Measurements from ENCODE around the gene SIRT2. TPM values are rescaled to one million over a fixed set of nuclear protein-coding genes. Genes with fewer than 3 reads are reported as not detected.
A peak's percentile ranks its signal among the peaks of the same experiment; 100 is the strongest.

The SIRT2 gene
- total RNA-seq, 1 donor from 2014 or later, result 60.1 TPM

DNA sequence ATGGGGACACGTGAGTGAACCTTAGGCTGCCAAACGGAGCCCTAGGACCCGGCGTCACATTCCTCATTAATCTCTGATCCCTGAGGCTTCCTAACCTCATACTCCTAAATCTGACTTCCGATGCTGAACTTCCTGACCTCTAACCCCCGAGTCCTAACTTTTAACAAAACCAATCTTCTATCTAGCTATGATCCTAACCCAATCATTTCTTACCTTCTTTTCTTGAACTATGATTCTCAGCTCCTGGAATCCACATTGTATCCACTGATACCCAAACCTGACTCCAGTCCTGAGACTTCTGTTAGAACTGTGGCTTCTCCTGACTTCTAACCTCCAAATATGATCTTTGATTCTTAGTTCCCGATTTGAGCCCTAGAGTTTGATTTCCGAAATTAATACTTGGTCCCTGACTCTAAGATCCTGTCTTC, 798 bp upstream of the SIRT2 start:
- intact Hi-C loops (cut with DNase I), result no loop called here
- H3K36me3 ChIP-seq, result peaks cover 12% of the 10 kb centered on the region
- peak overlapping the region; percentile 91 for H3K27ac ChIP-seq
- H3K4me3 ChIP-seq, result peak overlapping the region; percentile 74
- ATAC-seq, result no peak
- no peak for TF ChIP-seq CTCF (IDR thresholded peaks at IDR 0.05)
- H3K27me3 ChIP-seq (ENCODE audit: low read depth), result no peaks in the 10 kb centered on the region
- no peak for DNase-seq
- H3K9me3 ChIP-seq, result no peaks in the 10 kb centered on the region
- peaks cover 26% of the 10 kb centered on the region for H3K4me1 ChIP-seq

GRCh38 chr19:38898788-38899446, 501 bp downstream of the SIRT2 start:
- ATAC-seq, result peak; percentile 0 to 3
- Histone ChIP-seq H3K27ac (peak overlapping the region; percentile 89), H3K4me1 (peaks cover 29% of the 10 kb centered on the region), H3K9me3 (no peaks in the 10 kb centered on the region), H3K4me3 (peak overlapping the region; percentile 74), H3K36me3 (no peaks in the 10 kb centered on the region), H3K27me3 (ENCODE audit: low read depth) (no peaks in the 10 kb centered on the region)
- no peak for TF ChIP-seq CTCF (IDR thresholded peaks at IDR 0.05)
- intact Hi-C loops (cut with DNase I), result no loop called here
- no peak for DNase-seq

- DNase-seq (no peak), ATAC-seq (no peak)
- peaks cover 25% of the 10 kb centered on the region for H3K4me1 ChIP-seq
These were observed 4.5 kb downstream of the SIRT2 start for GRCh38 chr19:38894968-38895367.

DNA sequence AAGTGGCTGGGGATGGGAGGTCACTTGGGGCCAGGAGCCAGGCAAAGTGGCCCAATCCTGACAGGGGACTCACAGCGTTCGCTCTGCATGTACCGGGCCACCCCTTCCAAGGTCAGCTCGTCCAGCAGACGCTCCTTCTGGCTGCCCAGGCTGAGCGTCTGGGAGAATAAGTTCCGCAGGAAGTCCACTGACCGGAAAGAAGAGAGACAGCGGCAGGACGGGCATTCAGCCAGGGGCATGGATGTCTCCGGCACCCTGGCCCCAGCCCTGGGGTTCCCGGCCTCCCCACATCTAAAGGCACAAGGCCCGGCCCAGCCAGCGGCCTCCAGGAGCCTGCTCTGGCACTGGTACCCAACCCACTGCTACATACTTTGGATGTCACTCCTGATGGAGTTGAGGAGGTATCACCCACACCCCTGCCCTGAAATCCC, 6.1 kb downstream of the SIRT2 start:
- intact Hi-C loops (cut with DNase I), result no loop called here
- Histone ChIP-seq H3K36me3 (peaks cover 48% of the 10 kb centered on the region), H3K27me3 (ENCODE audit: low read depth) (no peaks in the 10 kb centered on the region), H3K27ac (peak overlapping the region; percentile 32), H3K4me3 (no peak overlapping the region), H3K9me3 (no peaks in the 10 kb centered on the region), H3K4me1 (peaks cover 20% of the 10 kb centered on the region)
- no peak for TF ChIP-seq CTCF (IDR thresholded peaks at IDR 0.05)
- ATAC-seq (peak in 1 of 2 donors; percentile 17), DNase-seq (no peak)

More at GRCh38 chr19:38894968-38895367, 4.5 kb downstream of the SIRT2 start:
- H3K27ac ChIP-seq, result no peak overlapping the region
- no peaks in the 10 kb centered on the region for H3K9me3 ChIP-seq
- H3K4me3 ChIP-seq, result no peak overlapping the region
- intact Hi-C loops (cut with DNase I), result no loop called here
- no peaks in the 10 kb centered on the region for H3K27me3 ChIP-seq (ENCODE audit: low read depth)
- TF ChIP-seq CTCF (IDR thresholded peaks at IDR 0.05), result no peak
- peaks cover 32% of the 10 kb centered on the region for H3K36me3 ChIP-seq

DNA sequence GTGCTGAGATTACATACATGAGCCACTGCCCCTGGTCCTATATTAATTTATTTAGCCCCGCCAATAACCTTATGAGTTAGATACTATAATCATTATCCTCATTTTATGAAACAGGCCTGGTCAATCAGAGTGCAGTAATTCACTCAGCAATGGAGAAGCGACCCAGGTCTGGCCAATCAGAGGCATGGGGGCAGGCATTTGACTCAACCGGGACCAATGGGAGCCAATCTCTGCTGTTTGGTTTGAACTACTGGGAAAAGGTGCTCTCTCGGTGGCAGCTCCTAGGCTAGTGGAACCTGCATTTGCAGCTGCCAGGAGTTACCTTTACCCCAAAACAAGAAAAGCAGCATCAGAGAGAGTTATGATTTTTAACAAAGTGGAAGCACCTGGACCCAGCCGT, 6.6 kb downstream of the SIRT2 start:
- TF ChIP-seq CTCF (IDR thresholded peaks at IDR 0.05), result no peak
- DNase-seq, result no peak
- intact Hi-C loops (cut with DNase I), result no loop called here
- Histone ChIP-seq H3K9me3 (no peaks in the 10 kb centered on the region), H3K27me3 (ENCODE audit: low read depth) (no peaks in the 10 kb centered on the region), H3K4me3 (no peak overlapping the region), H3K36me3 (peaks cover 53% of the 10 kb centered on the region), H3K4me1 (peaks cover 14% of the 10 kb centered on the region), H3K27ac (peak overlapping the region; percentile 32)
- no peak for ATAC-seq
